HG02798 (cell line): Measurements from ENCODE around the gene ELMO1.

ENCODE experiments used
- ATAC-seq: cut with Tn5 transposase; IDR thresholded peaks from one replicate; pipeline ENCODE4 v1.9.1; 2021; ENCODE audit warnings: mild to moderate bottlenecking; ENCODE audit not compliant: unreplicated experiment, poor library complexity

Gene ELMO1

DNA sequence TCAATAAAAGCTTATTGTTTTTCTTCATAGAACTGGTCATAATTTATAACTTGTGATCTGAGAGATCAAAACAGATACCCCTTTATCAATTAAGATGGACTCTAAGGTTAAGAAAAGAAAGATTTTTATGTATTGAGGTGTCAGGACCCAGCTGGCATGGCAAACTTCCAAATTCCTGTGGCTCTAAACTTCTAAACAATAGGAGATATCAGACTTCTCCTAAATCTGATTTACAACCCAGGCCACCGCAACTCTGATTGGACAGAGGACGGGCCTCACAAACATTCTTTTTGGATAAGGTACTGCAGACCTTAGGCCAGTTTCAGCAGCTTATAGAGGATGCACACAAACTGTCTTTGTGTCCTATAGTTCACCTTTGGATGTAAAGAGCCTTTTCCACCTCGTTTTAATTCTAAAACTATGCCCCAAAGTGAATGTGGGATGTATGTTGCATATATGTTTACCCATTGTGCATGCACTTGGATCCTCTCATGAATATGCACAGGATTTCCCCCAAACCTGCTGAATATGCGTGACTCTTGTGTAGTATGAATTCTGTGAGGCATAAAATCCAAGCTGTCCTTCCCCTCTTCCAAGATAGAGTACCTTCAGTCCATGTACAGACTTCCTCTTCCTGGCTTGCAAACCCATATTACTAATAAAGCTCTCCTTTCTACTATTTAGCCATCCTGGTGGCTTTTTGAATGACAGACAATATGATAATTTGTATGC is 69.0 kb downstream of the ELMO1 start:
- ATAC-seq = no peak

DNA sequence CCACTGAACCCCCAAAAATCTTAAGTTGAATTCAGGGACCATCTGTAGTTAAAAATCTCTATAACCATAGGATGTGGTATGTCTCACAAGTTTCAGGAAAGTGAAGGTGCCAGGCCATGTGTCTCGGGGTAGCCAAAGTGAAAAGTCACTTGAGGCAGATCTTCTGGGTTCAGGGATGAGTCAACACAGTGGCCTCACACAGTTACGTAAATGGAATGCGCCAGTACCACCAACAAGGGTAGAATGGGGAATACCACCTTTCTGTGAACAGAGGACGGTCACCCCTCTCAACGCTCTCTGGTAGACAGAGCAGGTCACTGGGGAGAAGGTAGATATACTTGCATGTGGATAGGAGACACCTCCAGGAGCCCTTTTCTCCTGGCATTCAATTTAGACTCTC is 71.4 kb downstream of the ELMO1 start:
- no peak for ATAC-seq

DNA sequence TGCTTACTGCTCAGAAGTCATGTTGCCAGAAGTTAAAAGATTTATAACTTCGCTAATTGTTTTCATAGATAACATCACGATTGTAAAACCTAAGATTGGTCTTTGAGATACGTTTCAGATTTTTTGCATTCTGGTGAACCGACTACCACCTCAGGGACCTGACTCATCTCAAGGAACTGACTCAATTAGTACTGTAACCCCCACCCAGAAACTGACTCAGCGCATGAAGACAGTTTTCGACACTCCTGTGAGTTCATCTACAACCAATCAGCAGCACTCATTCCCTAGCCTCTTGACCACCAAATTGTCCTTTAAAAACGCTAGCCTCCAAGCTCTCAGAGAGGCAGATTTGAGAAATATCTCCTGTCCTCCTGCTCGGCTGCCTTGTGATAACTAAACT is 72.3 kb downstream of the ELMO1 start:
- no peak for ATAC-seq

GRCh38 chr7:37372750-37373149 is 75.9 kb downstream of the ELMO1 start:
- no peak for ATAC-seq

GRCh38 chr7:37371755-37372154 is 76.9 kb downstream of the ELMO1 start:
- ATAC-seq = no peak

- ATAC-seq = no peak
Observed at GRCh38 chr7:37369906-37370305, 78.8 kb downstream of the ELMO1 start.

DNA sequence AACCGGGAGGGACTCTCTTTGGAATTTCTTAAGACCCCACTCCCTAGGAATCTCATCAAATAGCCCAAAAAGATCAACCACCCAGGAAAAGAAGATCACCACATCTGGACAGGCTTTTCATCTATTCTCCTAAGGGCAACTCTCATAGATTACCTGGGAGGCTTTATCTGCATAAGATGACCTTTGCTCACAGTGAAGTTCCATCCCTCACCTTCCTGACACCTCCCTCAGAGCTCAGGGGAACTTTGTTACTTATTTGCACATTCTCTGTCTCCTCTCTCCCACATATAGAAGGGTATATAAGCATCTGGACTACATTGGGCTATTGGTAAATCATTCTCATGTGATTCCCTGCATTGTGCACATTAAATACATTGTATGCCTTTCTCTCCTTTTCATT is 80.1 kb downstream of the ELMO1 start:
- no peak for ATAC-seq

GRCh38 chr7:37367010-37367409 is 81.7 kb downstream of the ELMO1 start:
- ATAC-seq = no peak

DNA sequence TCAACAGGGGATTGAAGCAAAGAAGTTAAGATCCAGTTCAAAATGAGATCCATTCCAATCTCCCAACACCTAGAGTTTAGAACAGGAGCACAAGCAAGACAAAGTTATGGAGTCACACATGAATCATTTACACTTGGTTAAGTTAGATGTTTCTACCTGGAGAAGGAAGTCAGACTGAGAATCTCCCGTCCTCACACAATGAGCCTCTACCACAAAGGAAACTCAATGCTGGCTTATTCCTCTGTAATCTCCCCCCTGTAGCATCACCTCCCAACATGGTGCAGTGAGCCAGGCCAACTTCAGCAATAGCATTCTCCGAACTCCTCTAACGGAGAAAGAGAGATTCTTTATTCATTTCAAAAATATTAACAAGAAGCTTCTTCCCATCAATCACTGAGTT is 82.2 kb downstream of the ELMO1 start:
- no peak for ATAC-seq

GRCh38 chr7:37365405-37365804 is 83.3 kb downstream of the ELMO1 start:
- ATAC-seq = no peak

- no peak for ATAC-seq
Observed at GRCh38 chr7:37364856-37365255, 83.8 kb downstream of the ELMO1 start.

DNA sequence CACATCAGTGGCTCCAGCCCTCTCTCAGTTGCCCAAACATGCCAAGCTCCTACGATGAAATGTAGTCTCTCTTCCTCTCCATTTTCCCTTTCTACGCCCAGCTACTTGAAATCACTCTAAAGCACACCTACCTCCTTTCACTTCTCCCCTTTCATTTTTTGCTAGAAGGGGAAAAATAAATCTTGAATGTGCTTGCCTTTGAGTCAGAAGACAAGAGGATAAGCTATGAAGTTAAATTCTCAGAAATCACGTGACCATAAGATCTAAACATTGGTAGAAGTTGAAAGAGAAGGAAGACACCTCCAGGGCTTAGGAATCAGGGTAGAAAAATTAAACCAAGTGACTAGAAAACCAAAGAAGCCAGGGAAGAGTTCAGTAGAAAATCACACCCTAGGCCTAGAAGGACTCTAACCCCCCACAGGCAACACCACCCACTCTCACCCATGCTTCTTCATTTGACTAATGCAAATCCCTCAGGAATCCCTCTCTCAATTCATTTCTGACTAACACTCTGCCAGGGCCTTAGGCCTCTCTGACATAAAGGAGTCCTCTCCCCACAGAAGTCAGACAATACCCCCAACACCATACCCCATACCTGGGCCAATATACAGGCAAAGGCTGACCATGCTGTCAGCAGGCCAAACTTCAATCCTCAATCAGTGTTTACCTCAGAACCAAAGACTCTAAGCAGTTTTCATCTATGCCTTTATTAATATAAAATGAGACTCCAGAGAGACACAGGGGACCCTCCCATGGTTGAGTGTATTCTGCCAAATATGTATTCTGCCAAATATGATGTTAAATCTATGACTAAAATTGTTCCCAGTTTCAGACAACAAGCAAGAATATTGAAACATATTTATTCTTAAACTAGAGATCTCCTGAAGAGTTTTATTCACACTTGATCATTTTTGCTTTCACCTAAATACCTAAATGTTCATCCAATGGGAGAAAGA is 84.8 kb downstream of the ELMO1 start:
- ATAC-seq = no peak

DNA sequence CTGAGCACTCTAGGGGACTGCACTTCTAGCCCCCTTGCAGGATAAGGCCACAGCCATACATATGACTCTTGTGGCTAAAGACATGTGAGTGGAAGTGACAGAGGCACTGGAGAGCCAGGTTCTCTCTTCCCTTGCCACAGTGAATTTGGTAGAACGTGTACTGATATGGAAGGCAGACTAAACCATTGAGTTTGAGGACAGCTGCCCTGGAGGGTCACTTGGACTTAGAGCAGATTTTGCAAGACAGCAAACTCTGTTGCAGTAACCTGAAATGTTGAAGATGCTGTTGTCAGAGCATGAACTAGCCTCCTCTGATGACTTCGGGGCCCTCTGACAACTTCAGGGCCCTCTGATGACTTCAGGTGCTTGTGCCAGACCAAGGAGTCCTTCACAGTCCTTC is 85.9 kb downstream of the ELMO1 start:
- no peak for ATAC-seq

- ATAC-seq = no peak
Observed at GRCh38 chr7:37360484-37360883, 88.2 kb downstream of the ELMO1 start.

GRCh38 chr7:37359662-37360444 is 88.8 kb downstream of the ELMO1 start:
- no peak for ATAC-seq

- ATAC-seq = no peak
Observed at GRCh38 chr7:37359180-37359579, 89.5 kb downstream of the ELMO1 start.

GRCh38 chr7:37357637-37357996 is 91.0 kb downstream of the ELMO1 start:
- no peak for ATAC-seq

DNA sequence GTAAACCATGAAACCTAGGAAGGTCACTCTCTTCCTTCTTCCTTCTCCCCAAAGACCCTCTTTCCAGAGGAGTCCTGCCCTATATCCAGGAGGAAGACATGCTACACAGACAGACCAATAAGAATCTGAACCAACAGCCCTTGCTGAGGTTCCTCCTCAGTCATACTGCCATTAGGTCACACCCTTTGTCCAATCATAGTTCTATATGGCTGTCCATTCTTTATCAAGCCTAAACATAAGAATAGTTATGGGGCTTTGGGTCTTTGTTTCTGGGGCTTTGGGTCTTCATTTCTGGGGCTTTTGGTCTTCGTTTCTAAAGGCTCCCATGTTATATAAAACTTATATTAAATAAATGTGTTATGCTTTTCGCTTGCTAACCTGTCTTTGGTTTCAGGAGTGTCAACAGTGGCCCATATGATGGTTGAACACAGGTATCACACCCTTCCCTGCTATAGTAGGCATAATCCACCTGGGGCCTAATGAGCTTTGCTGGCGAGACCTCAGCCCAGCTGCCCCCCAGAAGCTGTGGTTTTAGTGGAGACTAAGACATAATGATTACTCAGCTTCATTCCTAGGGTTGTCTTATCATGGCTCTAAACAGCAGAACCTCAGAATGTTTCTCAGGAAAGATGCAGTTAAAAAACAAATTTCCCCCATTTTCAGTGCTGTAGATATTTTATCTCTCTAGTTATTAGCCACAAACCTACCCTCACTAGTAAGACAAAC is 91.6 kb downstream of the ELMO1 start:
- no peak for ATAC-seq

GRCh38 chr7:37354656-37355131 is 94.0 kb downstream of the ELMO1 start:
- peak; percentile 49 for ATAC-seq
